Measurements from ENCODE around the gene HECW1. TPM values are rescaled to one million over a fixed set of nuclear protein-coding genes. Genes with fewer than 3 reads are reported as not detected.

HECW1 gene
- total and polyA plus RNA-seq, 2 of the 8 experiments (the other 6 are each of a cell fraction or from before 2014, with no cell fraction given) = 2.9 to 12.7 TPM

GRCh38 chr7:43337191-43337590, 224.7 kb downstream of the HECW1 start (continued):
- TF ChIP-seq RNF2 (IDR thresholded peaks at IDR 0.05; ENCODE audit: borderline replicate concordance, low read depth, low read length, missing control alignments, poor library complexity, severe bottlenecking) = no peak

Data from H1 (cell line).